Erythroblast (primary cell): ENCODE results near the gene VWCE.

Experiments used
- DNase-seq, 2 experiments: peaks; one replicate each; lab custom pipeline; 2025; lab: John Stamatoyannopoulos, UW
- GATA1 ChIP-seq: IDR thresholded peaks from 2 replicates; pipeline ENCODE4 v1.6.1; 2011; ENCODE audit warnings: low read depth, mild to moderate bottlenecking, control low read depth, low read length, moderate library complexity
- POLR2A ChIP-seq: IDR thresholded peaks from 2 replicates; pipeline ENCODE4 v1.6.1; 2011; ENCODE audit warnings: mild to moderate bottlenecking, low read length

Gene VWCE

GRCh38 chr11:61309141-61309540 is 14.0 kb upstream of the VWCE start:
- TF ChIP-seq GATA1: no peak
- TF ChIP-seq POLR2A: no peak

GRCh38 chr11:61307354-61307753 is 12.2 kb upstream of the VWCE start:
- no peak for TF ChIP-seq GATA1
- no peak for TF ChIP-seq POLR2A
- DNase-seq: no peak

More at GRCh38 chr11:61309141-61309540, 14.0 kb upstream of the VWCE start:
- no peak for DNase-seq

- DNase-seq: no peak
- no peak for TF ChIP-seq POLR2A
- no peak for TF ChIP-seq GATA1
These were observed 11.1 kb upstream of the VWCE start for GRCh38 chr11:61306221-61306620.

- no peak for TF ChIP-seq GATA1
- TF ChIP-seq POLR2A: no peak
- no peak for DNase-seq
These were observed 10.3 kb upstream of the VWCE start for GRCh38 chr11:61305417-61305816.

- no peak for DNase-seq
- TF ChIP-seq GATA1 (no peak), POLR2A (no peak)
These were observed 8.6 kb upstream of the VWCE start for GRCh38 chr11:61303725-61304124.

GRCh38 chr11:61302550-61302949 is 7.4 kb upstream of the VWCE start:
- DNase-seq: no peak
- TF ChIP-seq POLR2A (no peak), GATA1 (no peak)

GRCh38 chr11:61298663-61299244 is 3.6 kb upstream of the VWCE start:
- no peak for TF ChIP-seq GATA1
- TF ChIP-seq POLR2A: no peak
- DNase-seq: no peak

GRCh38 chr11:61297746-61298145 is 2.6 kb upstream of the VWCE start:
- DNase-seq: no peak
- TF ChIP-seq GATA1 (no peak), POLR2A (no peak)

- TF ChIP-seq POLR2A: no peak
- TF ChIP-seq GATA1: no peak
- no peak for DNase-seq
These were observed 2.2 kb upstream of the VWCE start for GRCh38 chr11:61297341-61297740.

GRCh38 chr11:61295596-61295926 is 445 bp upstream of the VWCE start:
- TF ChIP-seq GATA1 (no peak), POLR2A (no peak)
- no peak for DNase-seq

GRCh38 chr11:61293867-61294716 is 1.0 kb downstream of the VWCE start:
- DNase-seq: peak; percentile 80

GRCh38 chr11:61292356-61292755 is 2.8 kb downstream of the VWCE start:
- DNase-seq: peak; percentile 41 to 68
- TF ChIP-seq POLR2A (no peak), GATA1 (no peak)

More at GRCh38 chr11:61293867-61294716, 1.0 kb downstream of the VWCE start:
- TF ChIP-seq POLR2A (peak; percentile 68), GATA1 (no peak)

- no peak for TF ChIP-seq POLR2A
- no peak for TF ChIP-seq GATA1
- peak; percentile 31 to 48 for DNase-seq
These were observed 4.0 kb downstream of the VWCE start for GRCh38 chr11:61290905-61291690.
